Measurements from ENCODE around the gene REEP6.
"Not testable (repeated sequence)": the region's sequence is repeated elsewhere in the genome, so short reads cannot be mapped to it uniquely, and the experiment has no call there.

Gene REEP6

DNA sequence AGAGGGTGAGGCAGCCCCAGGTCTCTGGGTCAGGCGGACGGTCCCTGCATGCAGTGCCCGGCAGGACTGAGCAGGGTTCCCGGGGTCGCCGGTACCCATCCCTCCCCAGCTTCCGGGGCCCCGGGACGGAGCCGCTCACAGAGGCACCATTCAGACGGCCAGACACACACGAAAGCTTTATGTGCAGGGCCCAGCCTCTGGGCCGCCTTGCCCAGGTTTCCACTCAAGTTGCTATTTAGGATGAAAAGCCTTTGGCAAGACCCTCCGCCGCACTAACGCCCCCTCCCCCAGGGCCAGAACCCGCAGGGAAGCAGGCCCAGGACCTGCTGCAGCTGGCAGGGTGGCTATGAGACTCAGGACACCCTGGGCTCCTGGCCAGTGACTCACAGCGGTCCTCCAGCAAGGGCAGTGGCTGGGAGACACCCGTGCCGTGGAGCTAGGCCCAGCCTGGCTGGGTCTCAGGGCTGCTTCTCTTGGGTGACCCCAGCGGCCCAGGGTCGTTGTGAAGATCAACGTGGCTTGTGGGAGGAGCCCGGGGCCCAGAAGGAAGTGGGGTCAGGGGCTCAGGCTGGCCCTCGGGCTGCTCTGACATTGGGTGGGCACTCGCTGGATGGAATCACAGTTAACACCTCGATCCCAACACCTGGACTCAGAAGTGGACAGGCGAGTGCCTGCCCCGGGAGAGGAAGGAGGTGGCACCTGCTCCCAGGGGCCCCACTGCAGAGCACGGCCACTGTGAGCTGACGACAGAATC is 16.8 kb upstream of the REEP6 start:
- Histone ChIP-seq H3K27me3 (ENCODE audit: control insufficient read depth in 1 of 2, insufficient read depth in 2 of 2, low read length in 2 of 2) (peaks cover 32 to 33% of the 10 kb centered on the region in 2 donors), H3K36me3 (ENCODE audit: control insufficient read depth in 1 of 2, insufficient read depth in 2 of 2, low read length in 2 of 2) (peaks cover 9 to 12% of the 10 kb centered on the region in 2 donors), H3K9ac (ENCODE audit: low read depth in 1 of 2, low read length in 2 of 2) (no peak overlapping the region), H3K4me1 (ENCODE audit: control insufficient read depth in 1 of 2, insufficient read depth in 2 of 2, low read length in 2 of 2) (peaks cover 19 to 31% of the 10 kb centered on the region in 2 donors), H3K27ac (ENCODE audit: low read depth, low read length) (no peak overlapping the region), H3K9me3 (ENCODE audit: control insufficient read depth in 1 of 2, low read length in 2 of 2) (no peaks in the 10 kb centered on the region), H3K4me3 (ENCODE audit: low read depth in 1 of 2, low read length in 2 of 2) (no peak overlapping the region)

DNA sequence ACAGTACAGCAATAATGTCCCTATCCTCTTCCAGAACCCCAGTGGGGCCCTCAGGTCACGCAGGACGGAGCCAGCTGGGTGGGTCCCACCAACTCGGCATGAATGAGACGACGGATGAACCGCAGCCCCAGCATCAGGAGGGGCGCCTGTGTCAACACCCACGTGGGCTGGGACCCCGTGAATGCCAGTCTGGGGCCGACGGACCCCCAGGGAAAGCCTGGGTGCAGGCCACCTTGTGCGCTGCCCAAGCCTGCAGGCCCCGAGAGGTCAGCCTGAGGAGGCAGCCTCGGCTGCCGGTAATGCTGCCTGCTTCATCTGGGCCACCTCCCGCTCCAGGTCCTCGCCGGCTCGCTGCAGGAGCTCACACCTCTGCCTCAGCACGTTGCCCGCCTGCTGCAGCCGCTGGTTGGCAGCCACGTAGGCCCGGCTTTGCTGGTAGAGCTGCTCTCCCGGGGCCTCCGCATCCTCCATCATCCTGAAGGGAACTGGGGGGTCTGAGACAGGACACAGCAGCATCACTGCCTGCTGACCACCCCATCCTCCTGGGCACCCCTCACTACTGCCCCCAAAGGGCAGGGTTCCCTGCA is 16.1 kb upstream of the REEP6 start:
- peaks cover 29 to 31% of the 10 kb centered on the region in 2 donors for H3K27me3 ChIP-seq (ENCODE audit: control insufficient read depth in 1 of 2, insufficient read depth in 2 of 2, low read length in 2 of 2)
- no peak overlapping the region for H3K27ac ChIP-seq (ENCODE audit: low read depth, low read length)
- no peak overlapping the region for H3K9ac ChIP-seq (ENCODE audit: low read depth in 1 of 2, low read length in 2 of 2)
- no peaks in the 10 kb centered on the region for H3K9me3 ChIP-seq (ENCODE audit: control insufficient read depth in 1 of 2, low read length in 2 of 2)
- H3K4me1 ChIP-seq (ENCODE audit: control insufficient read depth in 1 of 2, insufficient read depth in 2 of 2, low read length in 2 of 2): peaks cover 18 to 28% of the 10 kb centered on the region in 2 donors
- no peak overlapping the region for H3K4me3 ChIP-seq (ENCODE audit: low read depth in 1 of 2, low read length in 2 of 2)
- peaks cover 9 to 12% of the 10 kb centered on the region in 2 donors for H3K36me3 ChIP-seq (ENCODE audit: control insufficient read depth in 1 of 2, insufficient read depth in 2 of 2, low read length in 2 of 2)

DNA sequence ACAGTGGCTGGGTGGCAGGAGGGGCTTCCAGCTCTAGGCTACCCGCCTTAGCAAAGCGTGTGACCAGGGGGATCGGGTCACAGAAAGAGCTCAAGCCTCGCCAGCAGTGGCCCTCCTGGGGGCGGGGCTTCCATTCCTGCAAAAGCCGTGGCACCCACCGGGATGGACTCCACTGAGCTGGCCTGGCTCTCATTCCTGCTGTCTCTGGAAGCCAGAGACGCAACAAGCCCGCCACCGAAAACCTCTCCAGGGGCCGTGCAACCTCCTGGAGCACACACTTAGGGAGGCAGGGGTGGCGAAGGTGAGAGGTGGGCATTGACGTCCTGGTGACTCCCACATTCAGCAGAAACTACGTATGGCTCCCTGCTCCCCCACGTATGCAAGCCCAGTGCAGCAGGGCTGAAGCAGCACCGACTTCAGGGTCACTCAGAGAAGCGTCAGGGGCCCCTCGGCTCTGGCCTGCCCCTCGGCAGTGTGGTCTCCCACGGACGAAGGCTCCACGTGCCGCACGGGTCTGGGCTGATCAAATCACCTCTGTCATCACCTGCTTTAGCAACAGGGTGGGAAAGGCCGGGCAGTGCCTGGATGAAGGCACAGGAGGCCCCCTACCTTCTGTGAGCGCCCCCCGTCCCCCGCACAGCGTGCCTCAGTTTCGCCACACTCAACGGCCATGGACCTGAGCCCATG is 15.1 kb upstream of the REEP6 start:
- Histone ChIP-seq H3K27ac (ENCODE audit: low read depth, low read length) (no peak overlapping the region), H3K4me1 (ENCODE audit: control insufficient read depth in 1 of 2, insufficient read depth in 2 of 2, low read length in 2 of 2) (peaks cover 8 to 19% of the 10 kb centered on the region in 2 donors), H3K9ac (ENCODE audit: low read depth in 1 of 2, low read length in 2 of 2) (no peak overlapping the region), H3K36me3 (ENCODE audit: control insufficient read depth in 1 of 2, insufficient read depth in 2 of 2, low read length in 2 of 2) (peaks cover 9 to 12% of the 10 kb centered on the region in 2 donors), H3K4me3 (ENCODE audit: low read depth in 1 of 2, low read length in 2 of 2) (no peak overlapping the region), H3K9me3 (ENCODE audit: control insufficient read depth in 1 of 2, low read length in 2 of 2) (no peaks in the 10 kb centered on the region), H3K27me3 (ENCODE audit: control insufficient read depth in 1 of 2, insufficient read depth in 2 of 2, low read length in 2 of 2) (peaks cover 19 to 23% of the 10 kb centered on the region in 2 donors)

DNA sequence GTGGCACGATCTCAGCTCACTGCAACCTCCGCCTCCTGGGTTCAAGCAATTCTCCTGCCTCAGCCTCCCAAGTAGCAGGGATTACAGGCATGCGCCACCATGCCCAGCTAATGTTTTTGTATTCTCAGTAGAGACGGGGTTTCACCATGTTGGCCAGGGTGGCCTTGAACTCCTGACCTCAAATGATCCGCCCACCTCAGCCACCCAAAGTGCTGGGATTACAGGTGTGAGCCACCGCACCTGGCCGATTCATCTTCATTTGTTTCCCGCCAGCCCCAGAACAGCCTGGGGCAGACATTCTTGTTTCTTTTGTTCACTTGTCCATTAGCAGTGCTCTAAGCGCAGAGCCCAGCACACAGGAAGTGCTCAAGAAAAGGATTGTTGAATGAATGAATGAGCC is 13.9 kb upstream of the REEP6 start:
- peaks cover 9 to 12% of the 10 kb centered on the region in 2 donors for H3K36me3 ChIP-seq (ENCODE audit: control insufficient read depth in 1 of 2, insufficient read depth in 2 of 2, low read length in 2 of 2)
- peaks cover 7 to 12% of the 10 kb centered on the region in 2 donors for H3K27me3 ChIP-seq (ENCODE audit: control insufficient read depth in 1 of 2, insufficient read depth in 2 of 2, low read length in 2 of 2)
- not testable (repeated sequence) for H3K9me3 ChIP-seq (ENCODE audit: control insufficient read depth in 1 of 2, low read length in 2 of 2); H3K9ac ChIP-seq (ENCODE audit: low read depth in 1 of 2, low read length in 2 of 2); H3K4me1 ChIP-seq (ENCODE audit: control insufficient read depth in 1 of 2, insufficient read depth in 2 of 2, low read length in 2 of 2); H3K4me3 ChIP-seq (ENCODE audit: low read depth in 1 of 2, low read length in 2 of 2); H3K27ac ChIP-seq (ENCODE audit: low read depth, low read length)

DNA sequence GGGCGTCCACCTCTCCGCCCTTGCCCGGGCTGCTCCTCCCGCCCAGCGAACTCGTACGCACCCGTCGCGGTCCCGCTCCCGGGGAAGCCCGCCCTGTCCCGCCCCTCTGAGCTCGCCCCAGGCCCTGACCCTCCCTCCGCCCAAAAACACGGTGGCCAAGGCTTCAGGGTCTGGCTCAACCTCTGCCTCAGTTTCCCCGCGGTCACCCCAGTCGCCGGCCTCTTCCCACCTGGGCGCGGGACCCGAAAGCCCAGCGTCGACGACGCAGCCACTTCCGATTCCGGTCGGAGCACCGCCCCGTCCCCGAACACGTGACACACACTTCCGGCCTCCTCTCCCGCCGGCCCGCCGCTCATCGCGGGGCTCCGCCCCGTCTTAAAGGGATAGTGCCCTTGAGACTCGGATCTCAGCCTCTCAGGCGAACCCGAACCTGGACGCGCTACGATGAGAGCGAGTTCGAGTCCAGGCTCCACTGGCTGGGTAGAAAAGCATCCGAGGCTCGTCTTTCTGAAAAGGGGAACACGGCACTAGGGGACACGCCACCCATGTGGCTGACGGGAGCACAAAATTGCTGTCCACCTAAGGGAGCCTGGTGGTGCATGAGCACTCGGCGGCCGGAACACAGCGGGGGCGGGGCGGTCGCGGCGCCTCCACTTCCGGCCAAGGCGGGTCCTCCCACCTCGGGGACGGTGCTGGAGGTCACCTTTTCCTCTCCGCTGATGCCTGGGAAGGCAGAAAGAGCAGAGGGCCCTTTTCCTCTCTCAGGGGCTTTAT is 11.9 kb upstream of the REEP6 start, which contains the start of gene C19orf25:
C19orf25 (minus strand) TSS at position 282 of the 774 bp plus-strand sequence. CDS start 312 bp downstream, outside the sequence.
- peak within 1 kb of the TSS; percentile 65 to 90 for H3K9ac ChIP-seq (ENCODE audit: low read depth in 1 of 2, low read length in 2 of 2)
- H3K36me3 ChIP-seq (ENCODE audit: control insufficient read depth in 1 of 2, insufficient read depth in 2 of 2, low read length in 2 of 2): peaks cover 9 to 12% of the 10 kb centered on the region in 2 donors
- no peaks in the 10 kb centered on the region for H3K9me3 ChIP-seq (ENCODE audit: control insufficient read depth in 1 of 2, low read length in 2 of 2)
- peak within 1 kb of the TSS; percentile 81 to 84 for H3K4me3 ChIP-seq (ENCODE audit: low read depth in 1 of 2, low read length in 2 of 2)
- no peaks in the 10 kb centered on the region for H3K27me3 ChIP-seq (ENCODE audit: control insufficient read depth in 1 of 2, insufficient read depth in 2 of 2, low read length in 2 of 2)
- peaks cover 0 to 7% of the 10 kb centered on the region in 2 donors for H3K4me1 ChIP-seq (ENCODE audit: control insufficient read depth in 1 of 2, insufficient read depth in 2 of 2, low read length in 2 of 2)
- peak within 1 kb of the TSS; percentile 75 for H3K27ac ChIP-seq (ENCODE audit: low read depth, low read length)

DNA sequence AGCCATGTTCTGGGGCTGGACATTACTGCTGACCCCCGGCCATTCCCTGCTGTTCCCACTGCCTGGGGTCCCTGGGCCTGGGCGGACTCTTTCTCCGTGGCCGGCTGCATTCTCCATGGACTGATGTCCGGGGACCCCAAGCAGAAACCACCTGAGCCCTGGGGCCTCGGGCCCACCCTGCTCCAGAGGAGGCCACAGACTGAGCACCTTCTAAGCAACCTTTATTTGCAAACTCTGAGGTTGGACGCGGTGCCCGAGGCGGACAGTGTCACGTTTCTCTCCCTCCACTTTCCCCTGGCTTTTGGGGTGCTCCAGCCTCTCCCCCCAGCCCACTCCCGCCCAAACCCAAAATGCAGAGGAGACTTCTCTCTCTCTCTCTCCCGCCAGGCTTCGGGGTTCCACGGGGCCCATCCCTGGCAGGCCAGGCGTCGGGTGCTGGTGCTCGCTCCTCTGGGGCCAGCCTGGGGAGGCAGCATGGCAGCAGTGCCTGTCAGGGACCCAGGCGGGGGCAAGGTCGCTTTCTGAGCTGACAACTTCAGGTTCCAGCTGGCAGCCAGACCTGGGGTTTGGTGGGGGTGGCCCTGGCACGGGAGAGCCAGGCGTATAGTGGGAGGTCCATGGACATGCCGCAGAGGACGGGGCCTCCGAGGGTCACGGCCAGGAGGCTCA is 9.6 kb upstream of the REEP6 start:
- Histone ChIP-seq H3K4me1 (ENCODE audit: control insufficient read depth in 1 of 2, insufficient read depth in 2 of 2, low read length in 2 of 2) (peaks cover 0 to 7% of the 10 kb centered on the region in 2 donors), H3K4me3 (ENCODE audit: low read depth in 1 of 2, low read length in 2 of 2) (no peak overlapping the region), H3K9me3 (ENCODE audit: control insufficient read depth in 1 of 2, low read length in 2 of 2) (no peaks in the 10 kb centered on the region), H3K36me3 (ENCODE audit: control insufficient read depth in 1 of 2, insufficient read depth in 2 of 2, low read length in 2 of 2) (peaks cover 3 to 4% of the 10 kb centered on the region in 2 donors), H3K9ac (ENCODE audit: low read depth in 1 of 2, low read length in 2 of 2) (no peak overlapping the region), H3K27me3 (ENCODE audit: control insufficient read depth in 1 of 2, insufficient read depth in 2 of 2, low read length in 2 of 2) (no peaks in the 10 kb centered on the region), H3K27ac (ENCODE audit: low read depth, low read length) (no peak overlapping the region)

DNA sequence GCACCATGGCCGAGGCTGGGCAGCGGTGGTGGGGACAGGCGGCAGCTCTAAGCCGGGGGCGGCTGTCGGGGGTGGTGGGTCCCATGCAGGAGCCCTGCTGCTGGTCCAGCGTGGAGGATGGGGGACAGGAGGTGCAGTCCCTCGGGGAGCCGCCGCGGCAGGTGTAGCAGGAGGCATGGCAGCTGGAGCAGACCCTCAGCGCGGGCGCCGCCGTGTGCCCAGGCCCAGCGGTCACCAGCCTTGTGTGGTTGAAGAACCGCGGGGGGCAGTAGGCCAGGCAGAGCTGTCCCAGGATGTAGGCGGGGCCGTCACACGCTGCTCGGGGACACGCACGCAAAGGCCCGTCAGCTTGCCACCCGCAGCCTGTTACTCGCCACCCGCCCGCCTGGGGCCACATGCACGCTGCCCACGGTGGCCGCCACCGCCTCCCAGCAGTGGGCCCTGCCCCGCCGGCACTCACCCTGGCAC is 9.1 kb upstream of the REEP6 start:
- no peaks in the 10 kb centered on the region for H3K27me3 ChIP-seq (ENCODE audit: control insufficient read depth in 1 of 2, insufficient read depth in 2 of 2, low read length in 2 of 2)

DNA sequence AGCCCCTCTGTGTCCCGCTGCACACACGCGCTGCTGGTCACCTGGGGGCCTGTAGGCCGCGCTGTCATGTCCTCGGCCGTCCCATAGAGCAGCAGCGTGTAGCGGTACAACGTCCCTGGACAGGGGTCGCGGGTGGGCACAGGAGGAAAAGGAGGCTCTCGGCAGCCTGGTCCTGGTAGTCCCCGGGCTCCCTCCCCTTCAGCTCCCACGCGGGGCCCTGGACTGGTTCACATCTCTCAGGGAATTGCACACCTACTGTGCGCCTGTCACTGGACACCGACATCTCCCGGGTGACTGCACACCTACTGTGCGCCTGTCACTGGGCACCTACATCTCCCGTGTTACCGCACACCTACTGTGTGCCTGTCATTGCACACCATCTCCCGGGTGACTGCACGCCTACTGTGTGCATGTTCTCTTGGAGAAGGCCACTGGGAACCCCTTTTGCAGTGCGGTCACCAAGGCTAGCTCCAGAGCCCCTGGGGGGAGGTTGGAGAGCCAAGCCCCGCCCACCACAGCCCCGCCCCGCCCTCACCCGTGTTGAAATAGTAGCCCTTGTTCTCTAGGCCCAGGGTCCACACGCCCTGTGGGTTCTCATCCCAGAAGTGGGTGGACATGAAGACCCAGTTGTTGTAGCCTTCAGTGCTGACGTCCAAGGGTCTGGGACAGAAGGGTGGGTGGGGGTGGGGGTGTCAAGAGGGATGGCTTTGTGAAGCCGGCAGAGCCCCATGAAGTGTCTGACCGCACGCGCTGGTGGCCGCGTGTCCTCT is 8.4 kb upstream of the REEP6 start:
- Histone ChIP-seq H3K36me3 (ENCODE audit: control insufficient read depth in 1 of 2, insufficient read depth in 2 of 2, low read length in 2 of 2) (no peaks in the 10 kb centered on the region), H3K27ac (ENCODE audit: low read depth, low read length) (no peak overlapping the region), H3K4me1 (ENCODE audit: control insufficient read depth in 1 of 2, insufficient read depth in 2 of 2, low read length in 2 of 2) (peaks cover 0 to 7% of the 10 kb centered on the region in 2 donors), H3K4me3 (ENCODE audit: low read depth in 1 of 2, low read length in 2 of 2) (no peak overlapping the region), H3K27me3 (ENCODE audit: control insufficient read depth in 1 of 2, insufficient read depth in 2 of 2, low read length in 2 of 2) (no peaks in the 10 kb centered on the region), H3K9ac (ENCODE audit: low read depth in 1 of 2, low read length in 2 of 2) (no peak overlapping the region), H3K9me3 (ENCODE audit: control insufficient read depth in 1 of 2, low read length in 2 of 2) (no peaks in the 10 kb centered on the region)

More for the DNA sequence above, 9.1 kb upstream of the REEP6 start:
- peaks cover 0 to 4% of the 10 kb centered on the region in 2 donors for H3K36me3 ChIP-seq (ENCODE audit: control insufficient read depth in 1 of 2, insufficient read depth in 2 of 2, low read length in 2 of 2)
- H3K27ac ChIP-seq (ENCODE audit: low read depth, low read length): no peak overlapping the region
- H3K9ac ChIP-seq (ENCODE audit: low read depth in 1 of 2, low read length in 2 of 2): no peak overlapping the region
- no peaks in the 10 kb centered on the region for H3K9me3 ChIP-seq (ENCODE audit: control insufficient read depth in 1 of 2, low read length in 2 of 2)
- peaks cover 0 to 7% of the 10 kb centered on the region in 2 donors for H3K4me1 ChIP-seq (ENCODE audit: control insufficient read depth in 1 of 2, insufficient read depth in 2 of 2, low read length in 2 of 2)
- no peak overlapping the region for H3K4me3 ChIP-seq (ENCODE audit: low read depth in 1 of 2, low read length in 2 of 2)

Measured in duodenal mucosa (tissue), 2 donors.